Raji (cell line): ENCODE results near the gene CSNK1G3.

Experiments
- POLR2A ChIP-seq: IDR thresholded peaks from 2 replicates; pipeline ENCODE4 v1.6.1; 2011; ENCODE audit warnings: low read depth, low read length, control low read depth; ENCODE audit not compliant: insufficient read depth

The CSNK1G3 gene

DNA sequence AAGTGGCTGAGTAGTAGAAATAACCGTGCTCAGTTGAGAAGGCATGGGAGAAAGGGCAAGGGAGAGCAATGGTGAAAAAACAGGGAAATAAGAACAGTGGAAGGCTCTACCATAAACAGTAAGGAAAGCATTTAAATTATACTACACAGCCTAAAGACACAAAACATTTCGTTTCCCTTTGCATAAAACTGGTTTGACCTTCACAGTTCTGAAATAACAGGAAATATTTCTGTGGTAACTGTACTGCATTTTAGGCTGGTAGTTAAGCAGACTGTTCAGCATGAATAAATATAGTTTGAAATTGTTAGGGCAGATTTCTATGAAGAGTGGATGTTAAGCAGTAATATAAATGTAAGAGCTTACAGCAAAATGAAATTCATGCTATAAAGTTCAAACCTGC is 147.5 kb downstream of the CSNK1G3 start:
- no peak for TF ChIP-seq POLR2A

DNA sequence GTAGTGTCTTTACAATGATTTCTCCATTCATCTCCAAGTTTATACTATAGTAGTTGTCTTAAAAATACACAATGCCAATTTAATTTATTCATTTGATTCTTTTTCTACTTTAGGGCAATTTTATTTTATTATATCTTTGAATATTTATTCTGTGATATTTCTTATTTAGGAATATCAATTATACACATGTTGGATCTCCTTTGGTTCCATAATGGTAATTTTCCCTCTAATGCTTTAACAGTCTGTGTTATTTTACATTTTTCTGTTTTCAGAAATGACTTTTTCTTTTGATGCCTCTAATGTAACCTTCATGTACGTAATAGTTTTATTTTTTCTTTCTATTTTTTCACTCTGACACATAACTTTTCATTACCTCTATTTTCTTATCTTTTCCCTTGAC is 153.0 kb downstream of the CSNK1G3 start:
- no peak for TF ChIP-seq POLR2A

GRCh38 chr5:123665822-123666371 is 153.9 kb downstream of the CSNK1G3 start:
- TF ChIP-seq POLR2A = no peak
